8988T (cell line): ENCODE data around the gene CCDC59.
"Not testable (repeated sequence)": the region's sequence is repeated elsewhere in the genome, so short reads cannot be mapped to it uniquely, and the experiment has no call there.

Experiments used
- DNase-seq: peaks from one replicate; pipeline ENCODE4 v3.0.0; 2011

CCDC59 gene

GRCh38 chr12:82358200-82359114 lies at the start of gene CCDC59, which contains the start of gene METTL25:
CCDC59 (minus strand) TSS chr12:82358387; CDS start chr12:82358376, 11 bp downstream.
METTL25 (plus strand) TSS chr12:82358529; CDS start chr12:82358566, 37 bp downstream.
- peak; percentile 56 for DNase-seq

- DNase-seq, result no peak
Measured at GRCh38 chr12:82407481-82407880, 49.3 kb upstream of the CCDC59 start.

GRCh38 chr12:82406651-82407050 lies 48.5 kb upstream of the CCDC59 start:
- DNase-seq, result no peak

GRCh38 chr12:82400819-82401218 lies 42.6 kb upstream of the CCDC59 start:
- DNase-seq, result no peak

GRCh38 chr12:82398879-82399278 lies 40.7 kb upstream of the CCDC59 start:
- DNase-seq, result no peak

- DNase-seq, result no peak
Measured at GRCh38 chr12:82383930-82384552, 25.9 kb upstream of the CCDC59 start.

GRCh38 chr12:82378997-82379396 lies 20.8 kb upstream of the CCDC59 start:
- no peak for DNase-seq

GRCh38 chr12:82375201-82375600 lies 17.0 kb upstream of the CCDC59 start:
- no peak for DNase-seq

GRCh38 chr12:82366197-82366596 lies 8.0 kb upstream of the CCDC59 start:
- DNase-seq, result no peak

- no peak for DNase-seq
Measured at GRCh38 chr12:82363990-82364389, 5.8 kb upstream of the CCDC59 start.

- no peak for DNase-seq
Measured at GRCh38 chr12:82361461-82361915, 3.3 kb upstream of the CCDC59 start.

GRCh38 chr12:82360834-82361233 lies 2.6 kb upstream of the CCDC59 start:
- not testable (repeated sequence) for DNase-seq

GRCh38 chr12:82359115-82359478 lies 910 bp upstream of the CCDC59 start:
- no peak for DNase-seq

- no peak for DNase-seq
Measured at GRCh38 chr12:82357845-82358199, 365 bp downstream of the CCDC59 start.

- DNase-seq, result no peak
Measured at GRCh38 chr12:82357340-82357739, 847 bp downstream of the CCDC59 start.

GRCh38 chr12:82351390-82351789 lies 6.8 kb downstream of the CCDC59 start:
- DNase-seq, result no peak

GRCh38 chr12:82350161-82350560 lies 8.0 kb downstream of the CCDC59 start:
- DNase-seq, result no peak

GRCh38 chr12:82329508-82329907 lies 28.7 kb downstream of the CCDC59 start:
- DNase-seq, result no peak

- DNase-seq, result no peak
Measured at GRCh38 chr12:82327861-82328260, 30.3 kb downstream of the CCDC59 start.

GRCh38 chr12:82326905-82327503 lies 31.2 kb downstream of the CCDC59 start:
- no peak for DNase-seq

GRCh38 chr12:82325540-82326336 lies 32.4 kb downstream of the CCDC59 start:
- DNase-seq, result no peak

- no peak for DNase-seq
Measured at GRCh38 chr12:82319276-82319675, 38.9 kb downstream of the CCDC59 start.

GRCh38 chr12:82314406-82314892 lies 43.7 kb downstream of the CCDC59 start:
- no peak for DNase-seq
